ENCODE results near the gene MMP21. TPM values are rescaled to one million over a fixed set of nuclear protein-coding genes. Genes with fewer than 3 reads are reported as not detected.
A peak's percentile ranks its signal among the peaks of the same experiment; 100 is the strongest.

MMP21 gene
- total RNA-seq, 1 donor = not detected

GRCh38 chr10:125795128-125795527 is 19.5 kb upstream of the MMP21 start:
- no peak for DNase-seq (ENCODE audit: low read depth in 2 of 3, low spot score in 2 of 3)

DNA sequence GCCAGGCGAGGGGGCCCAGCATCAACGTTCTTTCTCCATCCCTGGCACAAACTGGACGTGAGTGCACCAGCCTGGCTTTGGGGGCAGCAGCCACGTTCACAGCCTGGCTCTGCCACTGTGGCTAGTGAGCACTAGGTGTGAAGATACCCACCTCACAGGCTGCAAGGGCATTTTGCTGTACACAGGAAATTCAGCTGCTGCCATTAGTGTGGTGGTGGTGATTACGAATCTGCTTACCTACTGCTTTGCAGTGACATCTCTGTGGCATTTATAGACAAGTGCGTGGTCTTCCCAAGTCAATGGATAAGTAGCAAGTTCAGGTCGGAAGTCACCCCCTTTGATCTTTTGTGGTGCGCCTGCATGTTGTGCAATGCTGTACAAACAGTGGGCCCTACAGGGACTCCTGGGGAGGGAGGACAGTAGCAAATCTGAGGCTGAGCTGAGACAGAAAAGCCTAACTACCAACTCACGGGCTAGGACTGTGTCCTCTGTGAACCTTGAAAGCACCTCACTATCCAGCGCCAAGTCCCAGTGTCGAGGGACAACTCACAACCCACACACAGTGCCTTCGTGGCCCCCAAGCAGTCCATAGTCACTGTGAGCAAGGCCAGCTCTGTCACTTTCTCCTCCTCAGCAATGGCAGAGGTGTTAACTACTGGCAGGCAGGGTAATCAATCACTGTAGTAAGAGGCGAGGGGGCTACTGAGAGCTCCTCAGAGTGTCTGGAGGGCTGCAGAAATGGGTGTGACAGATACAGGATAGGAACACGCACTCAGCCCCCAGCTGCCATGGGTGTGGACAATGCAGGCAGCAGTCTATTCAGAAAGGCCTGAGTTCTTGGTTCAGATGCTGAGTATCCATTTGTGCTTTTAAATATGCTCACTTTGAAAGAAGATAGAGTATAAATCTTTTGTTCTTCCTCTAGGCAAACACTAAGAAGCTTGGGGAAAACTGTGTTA is 17.0 kb upstream of the MMP21 start:
- DNase-seq (ENCODE audit: low read depth in 2 of 3, low spot score in 2 of 3) = no peak

- DNase-seq (ENCODE audit: low read depth in 2 of 3, low spot score in 2 of 3) = no peak
These were observed 12.8 kb upstream of the MMP21 start for GRCh38 chr10:125788156-125789034.

DNA sequence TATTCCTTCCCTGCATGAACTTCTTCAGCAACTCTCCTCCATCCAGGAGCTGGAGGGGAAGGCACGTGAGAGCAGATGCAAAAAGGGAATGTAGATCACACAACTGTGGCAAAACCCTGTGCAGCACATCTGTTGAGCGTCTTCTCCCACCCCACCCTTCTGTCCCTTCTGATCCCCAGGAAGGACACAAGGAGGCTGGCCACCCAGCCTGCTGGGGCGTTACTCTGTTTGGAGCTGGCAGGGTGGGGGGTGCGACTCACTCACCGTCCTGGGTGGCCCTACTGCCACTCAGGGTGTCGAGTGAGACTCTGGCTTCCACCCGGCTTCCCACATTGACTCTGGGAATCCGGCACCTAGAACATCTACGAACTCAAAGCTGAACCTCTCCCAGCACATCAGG is 10.2 kb upstream of the MMP21 start:
- no peak for DNase-seq (ENCODE audit: low read depth in 2 of 3, low spot score in 2 of 3)

DNA sequence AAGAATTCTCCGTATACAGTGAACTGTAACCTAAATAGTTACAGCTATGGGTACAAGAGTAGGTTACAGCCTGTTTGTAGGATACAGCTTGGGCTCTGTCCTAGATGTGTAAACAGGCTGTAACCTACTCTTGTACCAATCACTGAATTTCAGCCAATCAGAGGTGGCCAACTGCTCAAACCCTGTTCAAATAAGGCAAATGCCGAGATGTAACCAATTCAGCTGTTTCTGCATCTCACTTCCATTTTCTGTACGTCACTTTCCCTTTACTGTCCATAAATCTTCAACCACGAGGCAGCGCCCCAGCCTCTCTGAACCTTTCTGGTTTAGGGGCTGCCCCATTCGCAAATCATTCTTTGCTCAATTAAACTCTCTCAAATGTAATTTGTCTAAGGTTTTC is 8.3 kb upstream of the MMP21 start:
- DNase-seq (ENCODE audit: low read depth in 2 of 3, low spot score in 2 of 3) = peak in 2 of 3 donors; percentile 10 to 44

GRCh38 chr10:125783408-125783807 is 7.8 kb upstream of the MMP21 start:
- DNase-seq (ENCODE audit: low read depth in 2 of 3, low spot score in 2 of 3) = no peak

DNA sequence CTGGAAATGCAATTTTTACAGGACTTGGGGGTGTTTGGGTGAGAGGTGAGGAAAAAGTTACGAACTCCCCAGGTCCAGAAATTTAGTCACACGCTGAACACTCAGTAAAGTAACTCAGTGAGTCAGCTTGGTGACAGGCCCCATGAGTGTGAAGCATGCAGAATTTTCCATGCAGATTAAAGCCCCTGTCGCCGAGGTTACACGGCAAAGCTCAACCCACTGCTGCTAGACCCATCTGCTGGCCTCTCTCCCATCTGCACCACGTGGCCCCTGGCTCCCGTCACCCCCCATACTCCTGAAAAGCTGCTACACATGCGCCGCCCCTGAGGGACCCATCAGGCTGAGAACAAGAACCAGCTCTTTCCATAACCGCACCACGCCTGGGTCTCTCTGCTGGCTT is 7.0 kb upstream of the MMP21 start:
- DNase-seq (ENCODE audit: low read depth in 2 of 3, low spot score in 2 of 3) = no peak

GRCh38 chr10:125782054-125782453 is 6.4 kb upstream of the MMP21 start:
- no peak for DNase-seq (ENCODE audit: low read depth in 2 of 3, low spot score in 2 of 3)

DNA sequence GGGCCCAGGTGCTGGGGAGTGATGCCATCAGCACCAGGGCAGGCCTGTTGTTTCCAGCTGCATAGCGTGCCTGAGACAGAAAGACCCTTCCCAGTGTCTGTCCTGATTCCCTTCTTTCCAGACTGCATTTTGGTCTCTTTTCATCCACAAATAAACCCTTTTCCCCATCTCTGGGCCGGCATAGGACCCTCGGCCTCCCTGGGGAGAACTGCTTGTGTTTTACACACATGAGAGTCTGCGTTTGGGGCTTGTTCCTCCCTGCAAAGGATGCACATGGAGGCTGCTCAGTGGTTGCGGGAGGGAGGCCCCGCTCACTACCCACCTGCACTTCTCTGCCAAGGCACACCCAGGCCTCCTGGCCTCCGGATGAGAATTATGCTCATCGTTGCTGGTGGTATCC is 5.8 kb upstream of the MMP21 start:
- DNase-seq (ENCODE audit: low read depth in 2 of 3, low spot score in 2 of 3) = no peak

GRCh38 chr10:125779403-125780327 is 4.0 kb upstream of the MMP21 start:
- no peak for DNase-seq (ENCODE audit: low read depth in 2 of 3, low spot score in 2 of 3)

DNA sequence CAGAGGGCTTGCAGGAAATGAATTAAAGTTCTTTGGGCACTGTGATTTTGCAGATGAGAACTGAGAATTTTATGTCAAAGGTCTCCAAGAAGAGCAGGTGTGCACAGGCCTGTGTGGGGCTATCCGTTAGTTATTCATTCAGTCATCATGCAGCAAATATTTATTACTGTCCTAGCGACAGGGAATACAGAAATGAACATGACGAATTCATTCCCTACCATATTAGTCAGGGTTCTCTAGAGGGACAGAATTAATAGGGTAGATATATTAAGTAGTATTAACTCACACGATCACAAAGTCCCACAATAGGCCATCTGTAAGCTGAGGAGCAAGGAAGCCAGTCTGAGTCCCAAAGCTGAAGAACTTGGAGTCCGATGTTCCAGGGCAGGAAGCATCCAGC is 2.9 kb upstream of the MMP21 start:
- DNase-seq (ENCODE audit: low read depth in 2 of 3, low spot score in 2 of 3) = no peak

GRCh38 chr10:125777806-125778205 is 2.2 kb upstream of the MMP21 start:
- no peak for DNase-seq (ENCODE audit: low read depth in 2 of 3, low spot score in 2 of 3)

DNA sequence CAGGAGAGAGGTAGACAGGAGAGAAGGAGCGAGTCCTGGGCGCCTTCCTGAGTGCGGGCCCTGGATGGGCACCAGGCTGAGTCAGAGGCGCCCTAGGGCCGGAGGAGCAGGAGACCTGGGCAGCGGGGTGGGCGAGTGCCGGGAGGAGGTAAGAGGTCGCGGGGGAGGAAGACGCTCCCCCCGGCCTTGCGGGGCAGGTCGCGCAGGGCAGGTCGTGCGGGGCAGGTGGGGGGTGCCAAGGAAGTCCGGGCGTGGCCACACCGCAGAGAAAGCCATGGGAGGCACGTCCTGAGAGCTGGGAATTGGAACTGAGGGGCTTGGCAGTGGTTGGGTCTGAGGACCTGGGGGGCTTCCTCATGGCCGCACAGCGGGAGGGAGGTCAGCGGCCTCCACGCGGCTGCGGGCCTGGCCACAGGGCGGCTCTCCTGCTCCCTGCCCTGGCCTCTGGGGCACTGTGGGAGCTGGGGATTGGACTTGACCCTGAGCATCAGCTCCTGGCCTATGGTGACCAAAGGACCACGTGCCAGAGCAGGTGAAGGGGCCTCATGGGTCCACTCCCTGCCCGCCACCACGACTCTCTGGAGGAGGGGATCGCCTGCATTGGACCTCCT is 935 bp downstream of the MMP21 start:
- no peak for DNase-seq (ENCODE audit: low read depth in 2 of 3, low spot score in 2 of 3)

DNA sequence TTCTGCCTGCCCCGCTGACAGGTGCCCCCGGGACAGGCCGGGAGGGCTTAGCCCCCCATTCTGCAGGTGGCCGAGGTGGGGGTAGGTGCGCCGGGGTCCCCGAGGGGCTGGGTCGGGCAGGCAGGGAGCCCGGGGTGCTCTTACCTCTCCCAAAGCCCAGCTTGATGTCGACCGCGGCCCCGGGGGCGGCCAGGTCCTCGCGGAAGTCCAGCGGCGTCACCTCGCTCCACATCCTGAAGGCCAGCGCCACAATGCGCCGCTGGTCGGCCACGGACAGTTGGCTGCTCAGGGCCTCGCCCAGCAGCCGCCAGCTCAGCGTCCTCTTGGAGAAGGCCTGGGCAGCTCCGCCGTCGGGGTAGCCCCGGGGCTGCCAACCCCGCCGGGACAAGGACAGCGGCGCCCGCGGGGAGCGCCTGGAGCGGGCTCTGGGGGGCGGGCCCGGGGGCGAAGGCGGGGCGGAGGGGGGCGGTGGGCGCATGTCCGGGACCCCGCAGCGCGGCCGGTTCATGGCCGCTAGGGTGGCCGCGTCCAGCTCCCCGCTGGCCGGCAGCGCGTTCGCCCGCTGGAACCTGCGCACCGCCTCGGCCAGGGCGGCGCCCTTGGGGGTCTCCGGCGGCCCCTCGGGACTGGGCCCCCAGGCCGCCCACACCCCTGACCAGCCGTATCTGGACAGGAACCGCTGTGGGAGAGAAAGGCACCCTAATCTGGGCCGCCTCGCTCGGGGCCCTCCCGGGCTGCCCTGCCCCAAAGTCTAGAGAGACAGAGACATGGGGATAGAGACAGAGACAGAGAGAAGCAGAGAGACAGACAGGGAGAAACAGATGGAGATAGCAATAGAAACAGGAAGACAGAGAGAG is 1.7 kb downstream of the MMP21 start:
- no peak for DNase-seq (ENCODE audit: low read depth in 2 of 3, low spot score in 2 of 3)

DNA sequence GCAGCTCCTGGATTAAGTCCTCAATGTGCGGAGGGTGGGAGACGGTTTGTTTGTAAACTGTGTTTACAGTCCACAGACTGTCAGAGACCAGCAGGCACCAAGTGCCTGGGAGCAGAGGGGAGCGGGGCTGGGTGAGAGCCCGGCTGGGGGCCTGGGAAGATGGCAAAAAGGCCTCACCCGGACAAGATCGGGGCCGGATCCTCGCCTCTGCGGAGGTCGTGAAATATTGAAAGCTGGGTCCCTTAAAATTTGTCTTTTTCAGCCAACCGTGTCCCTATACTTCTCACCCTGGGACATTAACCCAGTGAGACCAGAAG is 2.8 kb downstream of the MMP21 start:
- DNase-seq (ENCODE audit: low read depth in 2 of 3, low spot score in 2 of 3) = no peak

DNA sequence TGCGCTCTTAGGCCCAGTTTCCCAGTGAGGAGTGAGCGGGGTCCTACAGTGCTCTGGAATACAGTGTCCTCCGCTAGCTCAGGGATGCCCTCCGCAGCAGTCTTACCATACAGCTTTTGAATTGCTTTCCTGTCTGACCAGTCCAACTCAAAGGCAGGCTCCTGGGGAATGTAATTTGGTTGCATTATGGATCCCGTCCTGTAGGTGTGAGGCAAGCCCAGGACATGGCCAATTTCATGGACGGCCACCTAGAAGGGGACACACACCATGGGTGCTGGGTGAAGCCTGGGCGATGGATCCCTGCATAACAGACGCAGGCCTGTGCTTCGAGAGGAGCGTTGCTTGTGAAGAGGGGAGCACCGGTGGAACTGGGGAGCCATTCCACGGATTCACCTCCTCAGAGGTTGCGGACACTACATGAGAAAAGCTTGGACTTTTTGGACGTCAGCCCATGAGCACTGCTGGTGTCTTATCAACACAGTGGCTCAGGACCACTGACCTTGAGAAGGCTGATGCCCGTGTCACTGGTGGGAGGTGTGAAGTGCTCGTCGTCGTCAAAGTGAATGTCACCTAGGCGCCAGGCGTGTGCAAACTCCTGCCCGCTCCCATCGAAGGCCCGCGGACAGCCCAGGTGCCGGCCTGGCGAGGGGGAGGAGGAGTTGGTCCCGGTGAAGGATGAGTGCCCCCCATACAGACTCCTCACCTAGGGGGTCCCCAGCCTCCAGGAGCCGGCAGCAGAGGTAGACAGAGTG is 3.3 kb downstream of the MMP21 start:
- DNase-seq (ENCODE audit: low read depth in 2 of 3, low spot score in 2 of 3) = no peak

- DNase-seq (ENCODE audit: low read depth in 2 of 3, low spot score in 2 of 3) = no peak
These were observed 4.8 kb downstream of the MMP21 start for GRCh38 chr10:125770844-125771243.

DNA sequence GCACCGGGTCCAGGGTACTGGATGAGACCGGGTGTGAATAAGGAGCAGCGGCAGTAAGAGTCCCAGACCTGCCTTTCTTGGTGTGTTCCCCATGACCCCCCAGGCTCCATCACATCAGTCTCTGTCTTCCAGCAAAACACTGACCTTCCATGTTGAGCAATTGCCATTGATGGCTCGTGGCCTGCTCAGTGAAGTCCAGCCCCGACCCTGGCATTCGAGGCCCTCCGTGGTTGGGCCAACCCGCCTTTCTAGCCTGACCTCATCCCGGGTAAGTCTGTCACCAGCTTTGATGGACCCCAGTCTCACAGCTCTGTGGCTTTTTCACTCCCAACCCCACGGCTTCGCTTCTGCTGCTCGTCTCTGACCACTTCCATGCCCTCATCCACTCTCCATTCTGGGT is 6.4 kb downstream of the MMP21 start:
- DNase-seq (ENCODE audit: low read depth in 2 of 3, low spot score in 2 of 3) = no peak
